ENCODE data around the gene RAB30.
"Not testable (repeated sequence)": the region's sequence is repeated elsewhere in the genome, so short reads cannot be mapped to it uniquely, and the experiment has no call there.

RAB30 gene

DNA sequence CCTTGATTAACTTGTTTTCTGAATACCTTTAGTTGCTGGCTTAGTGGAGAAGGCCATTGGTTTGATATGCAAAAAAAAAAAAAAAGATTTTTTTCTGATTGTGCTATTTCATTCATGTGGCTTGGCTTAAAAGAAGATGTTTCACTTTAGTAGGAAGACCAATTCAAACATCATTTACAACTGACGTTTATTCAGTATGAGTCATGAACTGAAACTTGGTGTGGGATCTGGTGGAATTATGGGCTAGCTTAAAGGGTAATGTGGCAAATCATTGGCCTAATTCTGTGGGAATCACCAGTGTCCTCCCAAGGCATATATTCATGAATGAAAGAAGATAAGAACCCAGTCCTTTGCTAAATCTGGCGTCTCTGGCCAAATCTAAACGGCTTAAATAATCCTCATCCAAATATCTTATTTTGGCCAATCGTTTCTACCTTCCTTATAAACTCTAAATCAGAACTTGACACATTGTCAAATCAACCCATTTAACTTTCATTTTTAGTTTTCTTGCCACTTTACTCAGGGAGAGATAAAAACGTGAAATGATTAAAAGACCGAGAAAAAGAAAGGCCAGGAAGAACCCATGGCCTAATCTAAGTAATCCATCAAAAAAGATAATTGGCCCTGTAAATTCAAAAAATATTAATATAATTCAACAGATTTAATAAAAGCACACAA is 93.1 kb downstream of the RAB30 start:
- TF ChIP-seq, protein P1, sequence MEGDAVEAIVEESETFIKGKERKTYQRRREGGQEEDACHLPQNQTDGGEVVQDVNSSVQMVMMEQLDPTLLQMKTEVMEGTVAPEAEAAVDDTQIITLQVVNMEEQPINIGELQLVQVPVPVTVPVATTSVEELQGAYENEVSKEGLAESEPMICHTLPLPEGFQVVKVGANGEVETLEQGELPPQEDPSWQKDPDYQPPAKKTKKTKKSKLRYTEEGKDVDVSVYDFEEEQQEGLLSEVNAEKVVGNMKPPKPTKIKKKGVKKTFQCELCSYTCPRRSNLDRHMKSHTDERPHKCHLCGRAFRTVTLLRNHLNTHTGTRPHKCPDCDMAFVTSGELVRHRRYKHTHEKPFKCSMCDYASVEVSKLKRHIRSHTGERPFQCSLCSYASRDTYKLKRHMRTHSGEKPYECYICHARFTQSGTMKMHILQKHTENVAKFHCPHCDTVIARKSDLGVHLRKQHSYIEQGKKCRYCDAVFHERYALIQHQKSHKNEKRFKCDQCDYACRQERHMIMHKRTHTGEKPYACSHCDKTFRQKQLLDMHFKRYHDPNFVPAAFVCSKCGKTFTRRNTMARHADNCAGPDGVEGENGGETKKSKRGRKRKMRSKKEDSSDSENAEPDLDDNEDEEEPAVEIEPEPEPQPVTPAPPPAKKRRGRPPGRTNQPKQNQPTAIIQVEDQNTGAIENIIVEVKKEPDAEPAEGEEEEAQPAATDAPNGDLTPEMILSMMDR (conservative IDR thresholded peaks at IDR 0.05), result no peak
- no peak for TF ChIP-seq ZFX (IDR thresholded peaks at IDR 0.05)

DNA sequence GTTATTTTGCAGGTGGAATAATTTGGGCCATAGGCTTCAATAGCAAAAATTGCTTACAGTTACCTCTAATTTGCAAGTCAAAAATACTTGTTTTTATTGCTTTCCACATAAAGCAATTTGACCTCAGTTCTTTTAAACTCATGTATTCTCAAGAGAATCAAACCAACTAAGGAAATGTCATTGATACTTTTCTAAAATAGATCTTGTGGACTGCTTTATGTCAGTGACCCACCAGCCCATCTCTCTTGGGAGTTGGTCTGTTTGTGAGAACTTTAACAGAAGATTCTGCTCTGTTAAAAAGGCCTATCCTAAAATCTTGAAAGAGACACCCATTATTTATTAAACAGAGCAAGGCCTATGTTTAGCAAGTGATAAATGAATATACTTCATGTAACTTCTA is 94.9 kb downstream of the RAB30 start:
- no peak overlapping the region for H3K27ac ChIP-seq
- TF ChIP-seq, protein P1 (conservative IDR thresholded peaks at IDR 0.05), result no peak
- TF ChIP-seq ZFX (IDR thresholded peaks at IDR 0.05), result no peak

More for the DNA sequence above, 93.1 kb downstream of the RAB30 start:
- H3K27ac ChIP-seq, result no peak overlapping the region

DNA sequence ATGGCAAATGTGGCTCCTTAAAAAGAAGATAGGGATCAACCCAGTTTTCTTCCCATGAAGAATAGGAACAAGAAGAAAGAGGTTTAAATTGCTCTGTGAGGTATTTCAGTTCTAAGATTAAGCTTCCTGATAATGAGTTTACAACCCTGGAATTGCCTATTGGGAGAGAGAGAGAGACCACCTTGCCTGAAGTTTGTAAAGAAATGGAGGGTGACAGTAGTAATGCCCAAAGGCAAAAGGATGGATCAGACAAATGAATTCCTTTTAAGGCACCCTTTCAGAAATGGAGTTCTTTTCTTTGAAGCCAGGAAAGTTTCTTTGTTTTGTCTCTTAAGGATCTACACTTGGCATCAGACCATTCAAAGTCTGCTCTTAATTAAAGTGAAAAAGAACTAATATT is 95.8 kb downstream of the RAB30 start:
- TF ChIP-seq, protein P1 (conservative IDR thresholded peaks at IDR 0.05), result no peak
- no peak for TF ChIP-seq ZFX (IDR thresholded peaks at IDR 0.05)
- H3K27ac ChIP-seq, result no peak overlapping the region

DNA sequence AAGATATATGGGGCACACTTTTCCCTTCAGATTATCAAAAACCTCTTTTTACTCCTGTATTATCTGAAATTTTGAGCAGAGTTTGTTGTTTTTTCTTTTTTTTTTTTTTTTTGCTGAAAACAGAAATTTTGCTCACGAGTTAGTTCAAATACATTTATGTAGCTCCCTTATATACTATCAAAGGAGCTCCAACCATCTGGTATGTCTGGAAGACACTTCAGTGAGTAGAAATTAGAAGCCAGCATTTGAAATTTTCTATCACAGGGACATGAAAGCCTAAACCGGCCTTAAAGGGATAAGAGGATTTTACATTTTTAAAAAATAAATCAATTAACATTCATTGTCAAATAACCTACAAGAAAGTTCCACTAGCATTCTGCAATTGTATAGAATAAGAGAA is 96.8 kb downstream of the RAB30 start:
- no peak for TF ChIP-seq ZFX (IDR thresholded peaks at IDR 0.05)
- TF ChIP-seq, protein P1 (conservative IDR thresholded peaks at IDR 0.05), result no peak
- no peak overlapping the region for H3K27ac ChIP-seq

- no peak overlapping the region for H3K27ac ChIP-seq
- TF ChIP-seq, protein P1 (conservative IDR thresholded peaks at IDR 0.05), result no peak
- no peak for TF ChIP-seq ZFX (IDR thresholded peaks at IDR 0.05)
Measured at GRCh38 chr11:82974135-82974534, 97.6 kb downstream of the RAB30 start.

- TF ChIP-seq, protein P1 (conservative IDR thresholded peaks at IDR 0.05), result no peak
- TF ChIP-seq ZFX (IDR thresholded peaks at IDR 0.05), result no peak
- no peak overlapping the region for H3K27ac ChIP-seq
Measured at GRCh38 chr11:82972103-82972502, 99.6 kb downstream of the RAB30 start.

- H3K27ac ChIP-seq, result not testable (repeated sequence)
Measured at GRCh38 chr11:82971519-82971946, 100.2 kb downstream of the RAB30 start.

GRCh38 chr11:82970507-82971083 is 101.1 kb downstream of the RAB30 start:
- not testable (repeated sequence) for H3K27ac ChIP-seq

Data from C4-2B (cell line).